Activated gamma-delta T cell (primary cell): ENCODE measurements around the gene EPHB3.
"Not testable (repeated sequence)": the region's sequence is repeated elsewhere in the genome, so short reads cannot be mapped to it uniquely, and the experiment has no call there.

Experiments used
- DNase-seq: peaks from one replicate; lab custom pipeline; 2025; lab: John Stamatoyannopoulos, UW

The EPHB3 gene

DNA sequence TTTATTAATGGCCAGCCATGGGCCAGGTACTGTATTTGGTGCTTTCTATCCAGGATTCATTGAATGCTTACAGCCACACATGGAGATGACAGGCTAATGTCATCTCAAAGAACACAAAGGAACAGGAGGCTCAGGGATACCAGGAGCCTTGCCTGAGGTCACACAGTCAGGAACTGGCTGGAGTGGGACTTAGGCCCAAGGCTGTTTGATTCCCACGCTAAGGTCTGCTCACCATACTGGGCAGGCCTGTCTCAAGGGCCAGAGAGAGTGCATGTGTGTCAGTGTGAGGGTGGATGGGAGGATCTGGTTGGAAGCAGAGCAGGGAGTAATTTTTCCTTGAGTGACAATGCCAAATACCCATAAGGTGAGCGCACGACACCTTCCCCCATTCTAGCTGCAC lies 37.6 kb downstream of the EPHB3 start:
- no peak for DNase-seq

DNA sequence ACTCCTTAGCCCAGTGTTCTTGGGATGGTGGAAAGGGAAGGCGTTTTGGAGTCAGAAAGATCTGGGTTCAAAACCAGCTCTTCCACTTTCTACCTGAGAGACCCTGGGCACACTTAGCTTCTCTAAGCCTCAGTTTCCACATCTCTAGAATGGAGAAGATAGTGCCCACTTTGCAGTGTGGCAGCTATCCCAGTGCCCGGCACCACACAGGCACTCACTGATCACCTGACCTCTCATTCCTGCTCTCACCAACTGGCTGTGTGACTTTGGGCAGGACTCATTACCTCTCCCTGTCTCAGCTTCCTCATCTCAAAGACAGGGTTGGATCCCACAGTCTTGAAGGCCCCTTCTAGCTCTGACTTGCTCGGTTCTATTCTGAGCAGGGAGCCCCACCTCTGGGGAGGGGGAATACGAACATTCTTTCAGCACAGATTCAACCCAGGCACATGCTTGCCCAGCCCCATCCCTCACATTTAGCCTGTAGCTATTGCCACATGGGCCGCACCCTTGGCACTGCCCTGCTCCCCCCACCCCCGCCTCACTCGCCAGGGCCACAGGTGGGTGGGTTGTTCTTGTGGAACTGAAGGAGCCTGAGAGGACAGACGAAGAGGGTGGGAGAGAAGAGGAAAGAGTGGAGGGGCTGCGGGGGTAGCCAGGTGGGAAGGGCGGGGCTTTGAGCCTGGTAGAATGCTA lies 39.2 kb downstream of the EPHB3 start:
- no peak for DNase-seq

DNA sequence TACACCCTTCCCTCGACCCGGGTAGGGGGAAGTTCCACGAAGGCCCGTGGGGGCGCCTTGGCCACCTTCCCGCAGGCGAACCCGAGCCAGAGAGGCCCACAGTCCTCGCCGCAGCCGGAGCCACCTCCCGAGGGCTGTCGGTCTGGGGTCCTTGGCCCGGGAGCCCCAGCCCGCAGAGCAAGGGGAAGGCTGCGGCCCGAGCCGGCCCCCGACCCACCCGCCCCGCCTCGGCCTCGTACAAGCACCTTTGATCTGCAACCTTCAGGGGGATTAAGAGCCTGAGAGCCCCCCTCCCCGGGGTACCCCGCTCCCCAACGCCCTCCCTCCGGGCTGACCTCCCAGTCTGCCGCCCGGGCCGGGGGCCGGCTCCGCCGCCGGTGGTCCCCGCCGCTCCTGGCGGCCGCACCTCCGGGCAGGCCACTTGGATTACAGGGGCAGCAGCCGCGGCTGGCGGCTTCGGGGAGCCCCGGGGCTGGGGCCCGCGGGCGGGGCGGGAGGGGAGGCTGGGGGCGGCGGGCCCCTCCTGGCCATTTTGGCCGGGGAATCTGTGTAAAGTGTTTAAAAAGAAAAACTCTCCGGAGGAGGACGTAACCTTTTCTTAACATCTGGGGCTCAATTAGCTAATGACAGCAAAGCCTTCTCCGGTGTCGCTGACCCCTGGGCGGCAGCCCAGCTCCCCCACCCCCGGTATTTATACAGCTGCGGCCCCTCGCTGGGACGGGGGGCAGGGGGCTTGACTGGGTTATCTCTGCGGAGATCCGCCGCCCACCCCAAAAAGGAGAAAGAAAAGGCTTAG lies 40.2 kb downstream of the EPHB3 start:
- DNase-seq, result no peak

DNA sequence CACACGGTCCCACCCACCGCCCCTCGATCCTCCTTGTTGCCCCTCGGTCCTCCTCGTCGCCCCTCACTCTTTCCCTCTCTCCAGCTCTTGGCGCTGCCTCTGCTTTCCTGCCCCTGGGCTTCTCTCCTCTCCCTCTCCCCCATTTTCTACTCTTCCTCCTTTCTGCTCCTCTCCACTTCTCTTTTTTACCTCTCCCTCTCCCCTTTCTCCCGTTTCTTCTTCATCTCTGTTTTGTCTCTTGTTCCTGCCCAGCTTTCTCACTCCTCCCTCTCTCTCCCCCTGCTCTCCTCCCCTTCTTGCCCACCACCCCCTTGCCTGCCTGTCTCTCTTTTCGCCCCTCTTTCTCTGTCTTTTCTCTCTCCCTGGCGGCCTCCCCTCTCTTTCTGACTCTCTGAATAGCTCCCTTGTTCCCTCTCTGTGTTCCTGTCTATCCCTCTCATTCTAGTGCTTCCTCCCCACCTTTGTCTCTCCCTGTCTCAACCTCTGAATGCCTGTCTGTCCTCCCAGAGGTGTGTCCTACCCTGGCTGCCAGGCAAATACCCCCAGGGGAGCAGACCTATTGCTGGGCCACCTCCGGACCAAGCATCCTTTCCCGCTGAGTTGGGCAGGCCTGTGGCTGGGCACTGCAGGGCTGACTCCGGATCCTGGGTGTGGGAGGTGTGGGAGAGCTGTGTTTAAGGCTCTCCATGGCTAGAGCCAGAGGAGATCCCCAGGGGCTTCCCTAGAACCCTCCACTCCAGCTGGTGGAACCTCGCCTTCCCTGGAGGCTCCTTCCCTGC lies 41.0 kb downstream of the EPHB3 start:
- DNase-seq, result no peak

DNA sequence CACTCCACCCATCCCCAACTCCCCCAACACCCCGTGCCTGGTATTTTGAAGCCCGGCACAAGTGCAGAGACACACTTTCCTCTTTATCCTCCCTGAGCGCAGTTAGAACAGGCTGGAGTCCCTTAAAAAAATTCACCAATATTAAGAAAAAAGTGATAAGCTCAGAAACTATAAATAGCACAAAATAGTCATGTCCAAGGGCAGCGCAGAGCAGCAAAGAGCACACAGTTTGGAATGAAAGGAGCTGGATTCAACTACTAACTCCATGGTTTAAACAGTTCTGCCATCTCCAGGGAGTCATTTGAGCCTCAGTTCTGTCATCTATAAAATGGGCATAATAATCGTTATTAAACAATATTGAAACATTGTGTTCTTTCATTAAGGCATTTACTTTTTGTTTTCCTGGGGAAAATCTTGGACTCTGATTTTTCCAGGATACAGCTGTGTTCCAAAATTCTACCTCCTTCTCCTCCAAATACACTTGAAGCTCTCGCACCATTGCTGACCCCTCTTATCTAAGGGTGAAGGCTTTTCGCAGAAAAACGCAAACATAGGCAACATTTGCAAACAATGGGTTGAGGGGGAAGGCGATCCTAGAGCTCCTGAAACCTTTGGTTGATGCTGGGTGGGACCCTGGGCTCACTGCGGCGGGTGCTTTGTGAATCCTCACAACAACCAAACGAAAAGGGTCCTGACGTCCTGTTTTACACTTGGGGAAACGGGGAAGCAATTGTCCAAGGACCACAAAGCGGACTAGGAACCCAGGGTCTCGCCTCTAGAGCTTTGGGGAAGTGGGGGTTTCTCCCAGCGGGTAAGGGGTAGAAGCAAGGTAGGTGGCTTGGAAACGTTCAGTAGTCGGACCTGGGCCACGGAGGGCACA lies 41.8 kb downstream of the EPHB3 start:
- DNase-seq, result no peak

DNA sequence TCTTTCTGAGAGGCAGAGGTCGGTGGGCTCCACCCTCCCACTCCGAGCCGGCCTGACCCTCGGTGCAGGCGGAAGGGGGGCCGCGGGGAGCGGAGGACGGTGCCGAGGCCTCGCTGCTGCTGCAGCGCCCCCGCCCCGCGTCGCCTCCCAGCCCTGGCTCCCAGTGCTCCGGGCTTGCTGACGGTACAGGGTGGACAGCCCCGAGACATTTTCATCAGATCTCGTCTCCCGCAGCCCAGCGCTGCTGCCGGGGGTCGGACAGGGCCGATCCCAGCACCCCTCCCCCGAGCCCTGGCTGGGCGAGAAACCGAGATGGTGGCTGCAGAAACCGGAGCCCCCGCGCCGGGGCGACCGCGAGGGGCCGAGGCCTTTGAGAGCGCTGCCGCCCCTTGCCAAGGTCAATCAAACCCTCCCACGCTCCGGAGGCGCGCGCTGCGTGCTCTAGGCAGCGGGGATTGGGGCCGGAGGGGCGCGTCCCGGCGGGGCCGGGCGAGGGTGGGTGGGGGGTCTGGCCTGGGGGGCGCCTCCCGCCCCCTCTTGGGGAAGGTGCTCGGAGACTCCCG lies 42.5 kb downstream of the EPHB3 start:
- DNase-seq, result no peak

DNA sequence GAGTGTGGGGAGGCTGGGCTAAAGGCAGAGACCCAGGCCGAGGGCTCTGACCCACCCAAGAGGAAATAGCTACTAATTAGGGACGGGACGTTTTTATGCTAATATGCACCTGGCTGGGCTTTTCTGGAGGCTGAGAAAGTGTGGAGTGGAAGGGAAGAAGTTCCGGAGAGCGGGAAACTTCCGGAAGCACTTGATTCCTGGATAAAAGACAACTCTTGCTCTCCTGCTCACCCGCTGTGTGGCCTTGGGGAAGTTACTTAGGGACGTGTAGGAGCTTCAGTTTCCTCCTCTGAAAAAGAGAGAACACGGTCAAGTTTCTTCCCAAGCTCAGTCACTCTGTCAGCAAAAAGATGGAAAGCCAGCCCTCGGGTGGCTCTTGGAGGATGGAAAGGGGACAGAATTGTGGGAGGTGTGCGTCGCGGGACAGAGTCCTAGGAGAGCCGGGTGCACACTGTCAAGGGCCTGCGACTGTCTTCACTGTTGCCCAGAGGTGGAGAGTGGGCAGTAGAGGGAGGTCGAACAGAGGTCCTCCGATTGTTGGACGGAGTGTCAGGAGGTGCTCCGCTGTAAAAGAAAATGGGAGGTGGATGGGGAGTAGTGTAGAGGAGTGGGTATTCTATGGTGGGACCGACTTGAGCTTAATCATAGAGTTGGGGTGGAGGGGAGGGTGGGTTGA lies 43.2 kb downstream of the EPHB3 start:
- DNase-seq, result no peak

DNA sequence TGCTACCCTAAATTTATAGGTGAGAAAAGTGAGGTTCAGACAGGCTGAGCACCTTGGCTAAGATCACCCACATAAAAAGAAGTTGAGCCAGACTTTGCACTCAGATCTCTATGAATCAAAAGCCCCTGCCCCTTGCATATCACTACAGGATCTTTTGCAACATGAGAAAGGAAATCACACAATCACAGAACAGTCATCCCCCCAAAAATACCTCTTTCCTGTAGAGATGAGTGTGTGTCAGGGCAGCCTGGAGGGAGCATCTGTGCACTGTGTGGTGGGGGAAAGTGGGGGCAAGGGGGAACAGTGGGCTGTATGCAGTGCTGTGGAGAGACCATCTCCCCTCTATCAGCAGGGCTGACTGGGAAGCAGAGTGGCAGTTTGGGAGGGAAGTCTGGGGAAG lies 46.6 kb downstream of the EPHB3 start:
- no peak for DNase-seq

DNA sequence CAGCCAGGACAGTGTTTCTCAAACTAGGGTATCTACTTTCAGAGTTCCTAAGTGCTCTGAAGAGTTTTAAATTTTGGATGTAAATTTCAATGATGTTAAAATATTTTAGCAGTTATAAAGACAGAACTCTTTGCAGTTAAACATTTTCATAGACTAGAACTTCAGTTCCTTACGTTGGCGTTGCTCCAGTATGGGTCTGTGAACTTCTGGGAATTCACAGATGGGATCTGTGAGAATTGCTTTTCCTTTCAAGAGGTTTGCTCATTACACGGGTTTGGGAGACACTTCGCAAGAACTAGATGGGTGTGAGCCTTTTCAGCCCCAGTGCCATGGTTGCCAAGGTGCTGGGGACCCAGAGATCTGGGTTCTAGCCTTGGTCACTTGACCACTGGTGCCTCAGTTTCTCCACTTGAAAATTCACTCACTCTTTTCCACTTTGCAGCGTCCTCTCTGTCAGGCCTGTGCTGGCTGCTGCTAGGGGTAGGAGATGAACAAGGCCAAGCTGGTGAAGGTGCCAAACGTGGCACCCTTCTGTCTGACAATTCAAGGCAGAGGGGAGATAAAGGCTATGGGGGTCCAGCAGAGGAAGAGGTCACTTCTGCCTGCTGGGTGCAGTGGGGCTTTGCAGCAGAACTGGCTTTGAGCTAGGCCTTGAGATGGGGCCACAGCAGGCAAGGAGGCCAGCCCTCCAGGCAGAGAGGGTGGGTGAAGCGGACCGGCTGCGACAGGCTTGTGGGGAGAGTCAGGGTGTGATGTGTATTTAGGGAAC lies 48.1 kb downstream of the EPHB3 start:
- no peak for DNase-seq

DNA sequence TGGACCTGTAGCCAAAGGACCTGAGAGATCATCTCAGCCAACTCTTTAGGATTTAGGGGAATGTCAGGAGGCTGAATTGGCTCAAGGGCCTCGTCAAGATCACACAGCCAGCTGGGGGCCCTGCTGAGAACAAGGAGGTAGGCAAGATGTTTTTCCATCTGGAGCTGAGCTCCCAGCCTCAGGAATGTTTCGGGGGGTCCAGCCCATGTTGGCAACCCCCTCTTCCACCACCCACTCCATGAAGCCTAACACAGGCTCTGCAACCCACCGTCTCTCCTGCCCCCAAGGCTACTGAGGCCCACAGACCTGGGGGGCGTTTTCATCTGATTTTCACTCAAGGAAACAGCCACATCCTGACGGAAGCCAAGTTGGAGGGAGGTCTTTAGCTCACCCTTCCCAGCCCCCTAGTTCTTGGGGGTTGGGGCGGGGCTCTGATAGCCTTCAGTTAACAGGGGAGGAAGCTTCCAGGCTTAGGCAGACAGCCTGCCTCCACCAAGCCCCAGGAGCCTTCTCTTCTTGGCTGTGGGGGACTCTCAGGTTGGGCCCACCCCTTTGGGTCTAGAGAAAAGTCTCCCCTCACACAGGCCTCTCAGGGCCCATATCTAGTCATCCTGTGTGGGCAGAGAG lies 48.8 kb downstream of the EPHB3 start:
- no peak for DNase-seq

DNA sequence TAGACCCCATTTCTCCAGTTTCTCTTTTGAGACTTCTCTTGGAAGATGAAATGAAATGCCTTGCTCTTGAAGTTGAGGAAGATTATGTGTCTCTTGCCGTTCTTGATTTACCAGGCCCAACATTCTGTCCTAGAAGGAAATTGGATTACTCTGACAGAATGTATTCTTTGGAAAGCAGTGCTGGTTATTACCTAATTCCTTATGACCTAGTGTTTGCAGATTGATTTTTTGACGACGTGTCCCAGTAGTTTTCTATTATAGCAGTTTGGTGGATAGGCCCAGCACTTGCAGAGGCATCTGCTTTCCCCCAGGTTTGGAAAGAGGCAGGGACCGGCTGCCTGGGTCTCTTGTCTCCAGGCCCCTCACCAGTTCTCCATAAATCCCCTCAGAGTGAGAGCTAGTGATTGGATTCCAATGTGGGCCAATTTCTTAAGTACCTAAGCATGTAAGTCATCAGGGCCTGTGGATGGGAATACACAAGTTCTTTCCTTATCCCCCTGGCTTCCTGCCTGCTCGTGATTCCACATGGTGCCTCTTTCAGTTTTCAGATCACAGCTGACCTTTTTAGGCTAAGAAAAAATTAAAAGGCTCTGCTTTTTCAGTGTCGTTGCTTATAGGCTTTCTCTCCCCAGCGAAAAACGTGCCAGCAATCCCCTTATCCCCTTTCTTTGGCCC lies 50.2 kb downstream of the EPHB3 start:
- no peak for DNase-seq

DNA sequence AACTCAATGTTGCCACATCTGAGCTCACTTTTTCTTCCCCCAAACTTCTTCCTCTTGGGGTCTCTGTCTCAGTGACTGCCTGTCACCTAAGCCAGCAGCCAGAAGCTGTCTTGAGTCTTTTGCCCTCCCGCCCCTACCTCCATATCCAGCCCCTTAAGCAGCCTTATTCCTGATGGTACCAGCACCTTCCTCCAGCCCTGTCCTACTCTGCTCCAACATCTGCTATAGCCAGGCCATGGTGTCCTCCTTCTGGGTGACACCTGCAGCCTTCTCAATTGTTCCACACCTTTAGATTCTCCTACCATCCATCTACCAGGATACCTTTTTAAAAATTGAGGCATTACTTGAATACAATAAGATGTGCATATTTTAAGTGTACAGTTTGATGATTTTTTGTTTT lies 53.8 kb downstream of the EPHB3 start:
- DNase-seq, result no peak

DNA sequence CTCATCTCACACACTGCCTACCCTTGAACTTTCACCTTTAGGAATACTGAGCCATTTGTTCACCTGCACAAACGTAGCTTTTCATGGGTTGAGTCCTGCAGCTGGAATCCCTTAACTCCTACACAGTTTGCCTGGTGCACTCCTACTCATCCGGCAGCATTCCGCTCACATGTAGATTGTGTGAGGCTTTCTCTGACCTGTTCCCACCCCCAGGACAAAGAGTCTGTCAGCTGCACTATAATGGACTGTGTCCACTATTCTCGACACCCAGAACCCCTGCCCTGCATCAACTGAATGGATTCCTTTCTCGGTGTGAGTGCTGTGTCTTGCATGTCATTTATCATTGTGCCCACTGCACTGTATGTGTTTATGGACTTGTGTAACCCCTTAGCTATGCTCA lies 54.9 kb downstream of the EPHB3 start:
- no peak for DNase-seq

DNA sequence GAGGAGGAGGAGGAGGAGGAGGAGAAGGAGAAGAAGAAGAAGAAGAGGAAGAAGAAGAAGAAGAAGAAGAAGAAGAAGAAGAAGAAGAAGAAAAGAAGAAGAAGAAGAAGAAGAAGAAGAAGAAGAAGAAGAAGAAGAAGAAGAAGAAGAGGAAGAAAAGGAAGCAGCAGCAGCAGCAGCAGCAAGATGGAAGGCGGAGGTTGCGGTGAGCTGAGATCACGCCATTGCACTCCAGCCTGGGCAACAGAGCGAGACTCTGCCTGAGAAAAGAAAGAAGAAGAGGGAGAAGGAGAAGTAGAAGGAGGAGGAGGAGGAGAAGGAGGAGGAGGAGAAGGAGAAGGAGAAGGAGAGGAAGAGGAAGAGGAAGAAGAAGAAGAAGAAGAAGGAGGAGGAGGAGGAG lies 55.7 kb downstream of the EPHB3 start:
- DNase-seq, result not testable (repeated sequence)

DNA sequence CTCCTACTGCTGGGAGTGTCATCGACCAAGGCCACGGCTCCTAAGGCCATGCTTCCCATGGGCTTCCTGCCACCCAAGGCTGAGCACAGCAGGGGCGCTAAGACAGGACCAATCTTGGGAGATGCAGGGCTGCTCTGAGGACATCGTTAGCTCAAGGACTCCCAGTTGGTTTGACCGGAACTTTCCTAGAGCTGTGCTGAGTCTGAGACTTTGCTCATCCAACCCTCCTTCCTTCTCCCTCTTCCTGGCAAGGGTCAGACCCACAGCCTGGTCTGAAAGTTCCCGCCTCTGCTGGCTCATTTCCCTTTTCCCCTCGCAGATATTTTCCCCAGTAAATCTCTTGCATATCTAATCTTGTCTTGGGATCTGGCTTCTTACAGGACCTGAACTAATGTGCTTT lies 57.2 kb downstream of the EPHB3 start:
- DNase-seq, result no peak

DNA sequence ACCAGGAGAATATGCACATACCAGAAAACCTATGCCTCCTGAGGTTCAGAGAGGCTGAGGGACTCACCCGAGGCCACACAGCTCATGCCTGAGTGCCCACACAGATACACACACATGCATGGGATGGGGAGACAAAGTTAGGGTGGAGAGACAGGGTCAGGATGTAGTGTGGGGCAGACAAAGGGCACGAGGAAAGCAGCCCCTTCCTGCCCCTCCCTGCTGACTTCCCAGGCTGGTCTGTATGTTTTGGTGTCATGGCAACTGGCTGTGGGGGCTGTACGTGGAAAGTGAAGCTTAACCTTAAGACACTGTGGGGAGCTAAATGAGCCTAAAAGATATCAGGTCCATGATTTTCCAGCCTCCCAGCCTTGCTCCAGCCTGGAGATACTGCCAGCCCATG lies 57.8 kb downstream of the EPHB3 start:
- DNase-seq, result no peak

DNA sequence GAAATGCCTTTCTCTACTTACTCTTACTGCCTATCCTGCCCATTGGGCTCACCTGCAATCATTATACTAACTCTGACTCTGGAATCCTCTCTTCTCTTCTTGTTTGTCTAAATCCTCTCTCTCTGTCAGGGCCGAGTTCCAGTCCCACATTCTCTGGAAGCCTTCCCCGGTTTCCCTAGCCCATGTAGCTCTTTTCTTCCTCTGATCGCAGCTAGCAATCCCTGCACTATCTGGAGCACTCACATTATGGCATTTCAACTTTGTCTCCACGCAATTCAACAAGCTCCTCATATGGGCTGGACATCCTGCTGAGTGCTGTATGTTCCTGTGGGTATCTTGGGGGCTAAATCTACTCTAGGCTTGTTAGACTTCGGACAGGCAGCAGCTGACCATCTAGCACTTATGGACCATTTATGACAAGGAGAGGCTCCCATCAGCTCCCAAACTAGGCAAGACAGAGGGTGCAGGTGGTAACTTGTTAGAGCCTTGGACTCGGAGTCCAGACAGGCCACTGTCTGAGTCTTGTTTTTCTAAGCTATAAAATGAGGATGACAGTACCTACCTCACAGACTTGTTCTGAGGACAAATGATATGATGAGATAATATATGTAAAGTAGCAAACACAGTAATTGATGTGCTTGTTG lies 58.3 kb downstream of the EPHB3 start:
- DNase-seq, result no peak

DNA sequence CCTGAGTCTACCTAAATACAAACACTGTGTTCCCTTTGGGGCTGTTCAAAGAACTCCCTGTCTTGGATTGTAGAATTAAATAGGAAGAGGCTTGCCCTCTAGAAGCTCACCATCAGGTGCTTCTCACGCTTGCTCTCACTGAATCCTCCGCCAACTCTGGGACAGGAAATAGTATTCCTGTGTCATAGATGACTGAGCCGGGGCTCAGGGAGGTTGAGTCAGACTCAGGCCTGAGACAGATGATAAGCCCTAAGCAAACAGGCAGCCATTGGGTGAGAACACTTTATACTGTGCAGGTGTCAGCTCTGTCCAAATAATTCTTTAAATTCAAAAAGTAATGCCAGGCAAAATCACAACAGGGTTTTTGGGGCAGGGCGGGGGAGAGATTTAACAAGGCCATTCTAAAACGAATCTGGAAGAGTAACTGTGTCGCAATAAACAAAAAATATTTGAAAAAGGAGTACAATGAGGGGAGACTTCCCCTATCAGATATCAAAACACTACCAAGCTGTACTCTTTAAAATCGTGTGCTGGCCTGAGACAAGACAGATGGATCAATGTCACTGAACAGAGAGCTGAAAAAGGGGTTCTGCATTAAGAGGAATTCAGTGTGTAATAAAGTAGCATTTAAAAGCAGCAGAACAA lies 59.0 kb downstream of the EPHB3 start:
- no peak for DNase-seq
